ENCODE data around the gene PIGBOS1. TPM values are rescaled to one million over a fixed set of nuclear protein-coding genes. Genes with fewer than 3 reads are reported as not detected.

Gene PIGBOS1
- total RNA-seq, 2 donors from 2014 or later: 12.1 to 14.3 TPM

- Histone ChIP-seq H3K4me3 (ENCODE audit: low read length) (no peak overlapping the region), H3K27me3 (ENCODE audit: control insufficient read depth, insufficient read depth, low read length, poor library complexity, severe bottlenecking) (no peaks in the 10 kb centered on the region), H3K9me3 (ENCODE audit: control insufficient read depth, low read length) (no peaks in the 10 kb centered on the region), H3K27ac (ENCODE audit: low read depth, low read length) (no peak overlapping the region), H3K36me3 (ENCODE audit: control insufficient read depth, insufficient read depth, low read length) (no peaks in the 10 kb centered on the region), H3K4me1 (ENCODE audit: control insufficient read depth, insufficient read depth, low read length) (peaks cover 4% of the 10 kb centered on the region), H3K9ac (ENCODE audit: extremely low read depth, low read length, poor library complexity, severe bottlenecking) (no peak overlapping the region)
- Mint-ChIP-seq H3K4me3 (no peak overlapping the region), H3K27ac (no peak overlapping the region), H3K27me3 (ENCODE audit: insufficient read depth) (no peaks in the 10 kb centered on the region), H3K4me1 (peaks cover 2% of the 10 kb centered on the region), H3K36me3 (ENCODE audit: low read depth) (peaks cover under 1% of the 10 kb centered on the region), H3K9me3 (no peaks in the 10 kb centered on the region)
- no peak for DNase-seq
- WGBS, 2 experiments (ENCODE audit: insufficient coverage in 1 of 2, insufficient read length in 1 of 2): 87 to 100% methylated on average over 1 to 2 of the region's 2 CpGs
- no peak for TF ChIP-seq CTCF (conservative IDR thresholded peaks at IDR 0.05)
Observed at GRCh38 chr15:55279100-55279745, 39.7 kb downstream of the PIGBOS1 start.

GRCh38 chr15:55277715-55278114, 41.2 kb downstream of the PIGBOS1 start:
- Histone ChIP-seq H3K27ac (ENCODE audit: low read depth, low read length) (no peak overlapping the region), H3K9ac (ENCODE audit: extremely low read depth, low read length, poor library complexity, severe bottlenecking) (no peak overlapping the region), H3K4me1 (ENCODE audit: control insufficient read depth, insufficient read depth, low read length) (no peaks in the 10 kb centered on the region), H3K4me3 (ENCODE audit: low read length) (no peak overlapping the region), H3K9me3 (ENCODE audit: control insufficient read depth, low read length) (no peaks in the 10 kb centered on the region), H3K27me3 (ENCODE audit: control insufficient read depth, insufficient read depth, low read length, poor library complexity, severe bottlenecking) (no peaks in the 10 kb centered on the region), H3K36me3 (ENCODE audit: control insufficient read depth, insufficient read depth, low read length) (no peaks in the 10 kb centered on the region)
- Mint-ChIP-seq H3K4me1 (no peaks in the 10 kb centered on the region), H3K27ac (no peak overlapping the region), H3K27me3 (ENCODE audit: insufficient read depth) (no peaks in the 10 kb centered on the region), H3K4me3 (no peak overlapping the region), H3K36me3 (ENCODE audit: low read depth) (peaks cover 3% of the 10 kb centered on the region), H3K9me3 (no peaks in the 10 kb centered on the region)
- DNase-seq: no peak
- WGBS, 2 experiments (ENCODE audit: insufficient coverage in 1 of 2, insufficient read length in 1 of 2): 77 to 90% methylated on average over 2 of the region's 2 CpGs
- no peak for TF ChIP-seq CTCF (conservative IDR thresholded peaks at IDR 0.05)

- Histone ChIP-seq H3K9ac (ENCODE audit: extremely low read depth, low read length, poor library complexity, severe bottlenecking) (no peak overlapping the region), H3K27me3 (ENCODE audit: control insufficient read depth, insufficient read depth, low read length, poor library complexity, severe bottlenecking) (no peaks in the 10 kb centered on the region), H3K27ac (ENCODE audit: low read depth, low read length) (no peak overlapping the region), H3K9me3 (ENCODE audit: control insufficient read depth, low read length) (no peaks in the 10 kb centered on the region), H3K4me3 (ENCODE audit: low read length) (no peak overlapping the region), H3K36me3 (ENCODE audit: control insufficient read depth, insufficient read depth, low read length) (no peaks in the 10 kb centered on the region), H3K4me1 (ENCODE audit: control insufficient read depth, insufficient read depth, low read length) (no peaks in the 10 kb centered on the region)
- H3K4me1 Mint-ChIP-seq: no peaks in the 10 kb centered on the region
- DNase-seq: no peak
- H3K27me3 Mint-ChIP-seq (ENCODE audit: insufficient read depth): no peaks in the 10 kb centered on the region
- 90 to 96% methylated on average over 6 to 7 of the region's 7 CpGs for WGBS, 2 experiments (ENCODE audit: insufficient coverage in 1 of 2, insufficient read length in 1 of 2)
- H3K27ac Mint-ChIP-seq: no peak overlapping the region
- H3K36me3 Mint-ChIP-seq (ENCODE audit: low read depth): peaks cover 3% of the 10 kb centered on the region
- no peak overlapping the region for H3K4me3 Mint-ChIP-seq
- no peaks in the 10 kb centered on the region for H3K9me3 Mint-ChIP-seq
- TF ChIP-seq CTCF (conservative IDR thresholded peaks at IDR 0.05): no peak
Observed at GRCh38 chr15:55277116-55277564, 41.8 kb downstream of the PIGBOS1 start.
